NK-92 treated with Interleukin-12 subunit alpha and Interleukin-12 subunit beta, amount 100 ng/mL, for 24 hours (cell line): ENCODE measurements around the gene GALNT11.
"Not testable (repeated sequence)": the region's sequence is repeated elsewhere in the genome, so short reads cannot be mapped to it uniquely, and the experiment has no call there.

Source experiments
- DNase-seq: peaks from one replicate; lab custom pipeline; 2025; lab: John Stamatoyannopoulos, UW

GALNT11 gene

GRCh38 chr7:152027491-152028365, 2.3 kb downstream of the GALNT11 start:
- DNase-seq, result not testable (repeated sequence)

GRCh38 chr7:152030059-152030458, 4.6 kb downstream of the GALNT11 start:
- not testable (repeated sequence) for DNase-seq

GRCh38 chr7:152030639-152031038, 5.2 kb downstream of the GALNT11 start:
- DNase-seq, result not testable (repeated sequence)

GRCh38 chr7:152035817-152036216, 10.3 kb downstream of the GALNT11 start:
- no peak for DNase-seq

GRCh38 chr7:152038410-152038809, 12.9 kb downstream of the GALNT11 start:
- not testable (repeated sequence) for DNase-seq

GRCh38 chr7:152043086-152043485, 17.6 kb downstream of the GALNT11 start:
- not testable (repeated sequence) for DNase-seq

- DNase-seq, result not testable (repeated sequence)
Observed at GRCh38 chr7:152044909-152045308, 19.4 kb downstream of the GALNT11 start.

- DNase-seq, result no peak
Observed at GRCh38 chr7:152046531-152046930, 21.1 kb downstream of the GALNT11 start.

- DNase-seq, result no peak
Observed at GRCh38 chr7:152048051-152048450, 22.6 kb downstream of the GALNT11 start.

- no peak for DNase-seq
Observed at GRCh38 chr7:152050547-152050971, 25.1 kb downstream of the GALNT11 start.

- no peak for DNase-seq
Observed at GRCh38 chr7:152051968-152052367, 26.5 kb downstream of the GALNT11 start.

- DNase-seq, result no peak
Observed at GRCh38 chr7:152052771-152053170, 27.3 kb downstream of the GALNT11 start.

GRCh38 chr7:152054367-152055230, 29.1 kb downstream of the GALNT11 start:
- no peak for DNase-seq

- no peak for DNase-seq
Observed at GRCh38 chr7:152056621-152057274, 31.3 kb downstream of the GALNT11 start.

GRCh38 chr7:152059311-152059710, 33.8 kb downstream of the GALNT11 start:
- DNase-seq, result no peak

- DNase-seq, result not testable (repeated sequence)
Observed at GRCh38 chr7:152061086-152061485, 35.6 kb downstream of the GALNT11 start.

GRCh38 chr7:152063192-152063591, 37.7 kb downstream of the GALNT11 start:
- DNase-seq, result not testable (repeated sequence)

- DNase-seq, result not testable (repeated sequence)
Observed at GRCh38 chr7:152063821-152064220, 38.3 kb downstream of the GALNT11 start.

GRCh38 chr7:152065800-152066344, 40.4 kb downstream of the GALNT11 start:
- not testable (repeated sequence) for DNase-seq

- no peak for DNase-seq
Observed at GRCh38 chr7:152072421-152072820, 46.9 kb downstream of the GALNT11 start.

GRCh38 chr7:152073352-152073751, 47.9 kb downstream of the GALNT11 start:
- DNase-seq, result no peak

- DNase-seq, result no peak
Observed at GRCh38 chr7:152074673-152075072, 49.2 kb downstream of the GALNT11 start.
